DMS79 (cell line): ENCODE measurements around the gene PRKAR2B.

Experiments
- DNase-seq: peaks from one replicate; lab custom pipeline; 2025; lab: John Stamatoyannopoulos, UW

The PRKAR2B gene

GRCh38 chr7:107044347-107045194 is at the start of gene PRKAR2B:
Gene PRKAR2B, plus strand, starts transcription at chr7:107044705. Its CDS starts 203 bp downstream, at chr7:107044908.
- DNase-seq = peak; percentile 52

GRCh38 chr7:106994833-106995232 is 49.7 kb upstream of the PRKAR2B start:
- no peak for DNase-seq

- DNase-seq = no peak
Observed at GRCh38 chr7:106997487-106998271, 46.8 kb upstream of the PRKAR2B start.

GRCh38 chr7:106999023-106999422 is 45.5 kb upstream of the PRKAR2B start:
- no peak for DNase-seq

GRCh38 chr7:107001490-107001889 is 43.0 kb upstream of the PRKAR2B start:
- no peak for DNase-seq

GRCh38 chr7:107002126-107002525 is 42.4 kb upstream of the PRKAR2B start:
- DNase-seq = no peak

GRCh38 chr7:107002529-107002998 is 41.9 kb upstream of the PRKAR2B start:
- DNase-seq = no peak

- no peak for DNase-seq
Observed at GRCh38 chr7:107007007-107007891, 37.3 kb upstream of the PRKAR2B start.

GRCh38 chr7:107007892-107008287 is 36.6 kb upstream of the PRKAR2B start:
- no peak for DNase-seq

- DNase-seq = no peak
Observed at GRCh38 chr7:107009846-107010203, 34.7 kb upstream of the PRKAR2B start.

- DNase-seq = no peak
Observed at GRCh38 chr7:107012691-107013090, 31.8 kb upstream of the PRKAR2B start.

GRCh38 chr7:107014387-107015023 is 30.0 kb upstream of the PRKAR2B start:
- no peak for DNase-seq

GRCh38 chr7:107016312-107016711 is 28.2 kb upstream of the PRKAR2B start:
- no peak for DNase-seq

- no peak for DNase-seq
Observed at GRCh38 chr7:107017965-107018719, 26.4 kb upstream of the PRKAR2B start.

GRCh38 chr7:107020400-107020799 is 24.1 kb upstream of the PRKAR2B start:
- no peak for DNase-seq

- DNase-seq = no peak
Observed at GRCh38 chr7:107021600-107021999, 22.9 kb upstream of the PRKAR2B start.

GRCh38 chr7:107023522-107024151 is 20.9 kb upstream of the PRKAR2B start:
- DNase-seq = no peak

- DNase-seq = no peak
Observed at GRCh38 chr7:107024906-107025305, 19.6 kb upstream of the PRKAR2B start.

GRCh38 chr7:107025449-107026103 is 18.9 kb upstream of the PRKAR2B start:
- no peak for DNase-seq

GRCh38 chr7:107026166-107026565 is 18.3 kb upstream of the PRKAR2B start:
- no peak for DNase-seq
